ENCODE measurements around the gene PGBD5. TPM values are rescaled to one million over a fixed set of nuclear protein-coding genes. Genes with fewer than 3 reads are reported as not detected.
A peak's percentile ranks its signal among the peaks of the same experiment; 100 is the strongest.

PGBD5 gene
- total RNA-seq, 2 donors from 2014 or later: 2.6 to 4.3 TPM

DNA sequence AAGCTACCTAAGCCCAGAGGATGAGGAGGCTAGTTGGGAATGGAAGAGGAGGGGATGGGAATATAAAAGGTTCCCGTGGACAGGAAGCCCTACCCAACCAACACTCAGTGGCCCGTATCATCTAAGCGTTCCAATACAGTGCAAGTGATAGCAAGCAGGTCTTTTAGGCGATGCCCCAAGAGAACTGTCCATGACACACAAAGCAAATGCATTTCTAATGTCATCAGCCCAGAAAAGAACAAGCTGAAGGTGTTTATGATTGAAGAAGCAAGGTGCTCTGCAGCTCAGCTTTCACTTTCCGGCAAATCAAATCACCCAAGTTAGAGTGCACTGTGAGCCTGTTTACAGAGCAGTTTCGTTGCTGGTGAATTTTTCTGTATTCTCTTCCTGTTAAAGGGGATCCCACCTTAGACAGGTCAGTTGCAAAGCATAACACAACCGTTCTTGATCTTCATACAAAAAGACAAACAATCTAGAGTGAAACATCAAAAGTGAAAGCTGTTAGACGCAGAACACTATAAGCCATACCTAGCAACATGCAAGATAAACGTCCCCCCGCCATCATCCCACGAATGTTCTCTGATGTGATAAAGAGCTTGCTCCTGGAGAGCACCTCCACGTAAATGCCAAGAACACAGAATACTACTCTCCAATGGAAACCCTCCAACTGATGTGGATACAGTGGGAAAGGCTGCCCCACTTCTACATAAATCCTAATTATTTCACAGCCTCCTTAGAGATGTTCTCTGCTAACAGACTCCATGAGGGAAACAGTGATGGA is 54.0 kb downstream of the PGBD5 start:
- H3K36me3 ChIP-seq (replicated peaks in 1 of 2; ENCODE audit: insufficient read depth in 1 of 2, low read depth in 2 of 2): no peaks in the 10 kb centered on the region
- DNase-seq (no peak), ATAC-seq (no peak)
- intact Hi-C loops (cut with DNase I): no loop called here
- no peak overlapping the region for H3K27ac ChIP-seq
- peaks cover 8% of the 10 kb centered on the region for H3K4me1 ChIP-seq
- H3K27me3 ChIP-seq: no peaks in the 10 kb centered on the region
- H3K4me3 ChIP-seq: no peak overlapping the region
- no peak for TF ChIP-seq POLR2A (IDR thresholded peaks at IDR 0.05)
- TF ChIP-seq, protein P1, sequence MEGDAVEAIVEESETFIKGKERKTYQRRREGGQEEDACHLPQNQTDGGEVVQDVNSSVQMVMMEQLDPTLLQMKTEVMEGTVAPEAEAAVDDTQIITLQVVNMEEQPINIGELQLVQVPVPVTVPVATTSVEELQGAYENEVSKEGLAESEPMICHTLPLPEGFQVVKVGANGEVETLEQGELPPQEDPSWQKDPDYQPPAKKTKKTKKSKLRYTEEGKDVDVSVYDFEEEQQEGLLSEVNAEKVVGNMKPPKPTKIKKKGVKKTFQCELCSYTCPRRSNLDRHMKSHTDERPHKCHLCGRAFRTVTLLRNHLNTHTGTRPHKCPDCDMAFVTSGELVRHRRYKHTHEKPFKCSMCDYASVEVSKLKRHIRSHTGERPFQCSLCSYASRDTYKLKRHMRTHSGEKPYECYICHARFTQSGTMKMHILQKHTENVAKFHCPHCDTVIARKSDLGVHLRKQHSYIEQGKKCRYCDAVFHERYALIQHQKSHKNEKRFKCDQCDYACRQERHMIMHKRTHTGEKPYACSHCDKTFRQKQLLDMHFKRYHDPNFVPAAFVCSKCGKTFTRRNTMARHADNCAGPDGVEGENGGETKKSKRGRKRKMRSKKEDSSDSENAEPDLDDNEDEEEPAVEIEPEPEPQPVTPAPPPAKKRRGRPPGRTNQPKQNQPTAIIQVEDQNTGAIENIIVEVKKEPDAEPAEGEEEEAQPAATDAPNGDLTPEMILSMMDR (IDR thresholded peaks at IDR 0.05): no peak
- 77 to 87% methylated on average over 12 of the region's 12 CpGs for WGBS, 2 donors
- no peaks in the 10 kb centered on the region for H3K9me3 ChIP-seq

DNA sequence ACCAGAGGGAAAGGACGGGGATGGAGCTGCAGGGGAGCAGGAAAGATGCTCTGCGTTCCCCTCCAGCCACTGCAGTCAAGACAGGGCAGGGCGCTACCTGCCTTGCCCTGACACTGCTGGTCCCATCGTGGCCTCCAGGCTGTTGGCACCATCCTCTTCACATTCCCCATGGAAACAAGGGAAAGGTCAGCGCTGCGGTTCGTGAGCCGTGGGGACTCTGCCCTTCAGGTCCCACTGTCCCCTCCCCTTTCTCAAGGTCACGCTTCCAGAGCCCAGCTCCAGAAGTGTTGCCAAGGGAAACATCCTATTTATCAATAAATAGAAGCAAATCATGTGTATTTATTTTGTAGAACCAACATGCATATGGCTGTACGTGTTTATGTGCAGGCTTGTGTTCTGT is 56.0 kb downstream of the PGBD5 start:
- H3K27me3 ChIP-seq: no peaks in the 10 kb centered on the region
- TF ChIP-seq POLR2A (IDR thresholded peaks at IDR 0.05): no peak
- TF ChIP-seq, protein P1 (IDR thresholded peaks at IDR 0.05): no peak
- intact Hi-C loops (cut with DNase I): no loop called here
- no peak overlapping the region for H3K27ac ChIP-seq
- no peaks in the 10 kb centered on the region for H3K9me3 ChIP-seq
- H3K36me3 ChIP-seq (replicated peaks in 1 of 2; ENCODE audit: insufficient read depth in 1 of 2, low read depth in 2 of 2): no peaks in the 10 kb centered on the region
- no peaks in the 10 kb centered on the region for H3K4me1 ChIP-seq
- no peak for ATAC-seq
- no peak overlapping the region for H3K4me3 ChIP-seq
- no peak for DNase-seq
- 82 to 88% methylated on average over 10 of the region's 10 CpGs for WGBS, 2 donors

DNA sequence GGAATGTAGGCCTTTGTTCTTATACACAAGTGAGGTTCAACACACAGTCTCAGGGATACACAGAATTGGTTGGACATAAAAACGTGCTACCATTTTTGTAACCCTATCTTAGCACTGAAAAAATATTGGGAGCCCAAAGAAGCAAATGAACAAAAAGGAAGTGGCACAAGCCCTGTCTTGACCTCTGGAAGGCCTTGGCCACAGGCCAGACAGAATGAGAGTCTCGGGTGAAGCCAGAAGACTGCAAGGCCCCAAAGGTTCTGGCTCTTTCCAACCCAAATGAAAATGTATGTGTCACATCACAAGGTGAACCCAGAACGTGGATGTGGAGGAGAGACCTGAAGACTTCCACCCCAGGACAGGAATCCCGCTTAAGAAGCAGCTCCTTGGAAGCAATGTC is 57.3 kb downstream of the PGBD5 start:
- WGBS, 2 donors: 60 to 77% methylated on average over 4 of the region's 4 CpGs
- H3K27ac ChIP-seq: no peak overlapping the region
- no peak for ATAC-seq
- no peaks in the 10 kb centered on the region for H3K4me1 ChIP-seq
- DNase-seq: peak in 1 of 4 donors; percentile 24
- TF ChIP-seq, protein P1 (IDR thresholded peaks at IDR 0.05): no peak
- TF ChIP-seq POLR2A (IDR thresholded peaks at IDR 0.05): no peak
- H3K9me3 ChIP-seq: no peaks in the 10 kb centered on the region
- H3K36me3 ChIP-seq (replicated peaks in 1 of 2; ENCODE audit: insufficient read depth in 1 of 2, low read depth in 2 of 2): no peaks in the 10 kb centered on the region
- no peaks in the 10 kb centered on the region for H3K27me3 ChIP-seq
- intact Hi-C loops (cut with DNase I): no loop called here
- H3K4me3 ChIP-seq: no peak overlapping the region

DNA sequence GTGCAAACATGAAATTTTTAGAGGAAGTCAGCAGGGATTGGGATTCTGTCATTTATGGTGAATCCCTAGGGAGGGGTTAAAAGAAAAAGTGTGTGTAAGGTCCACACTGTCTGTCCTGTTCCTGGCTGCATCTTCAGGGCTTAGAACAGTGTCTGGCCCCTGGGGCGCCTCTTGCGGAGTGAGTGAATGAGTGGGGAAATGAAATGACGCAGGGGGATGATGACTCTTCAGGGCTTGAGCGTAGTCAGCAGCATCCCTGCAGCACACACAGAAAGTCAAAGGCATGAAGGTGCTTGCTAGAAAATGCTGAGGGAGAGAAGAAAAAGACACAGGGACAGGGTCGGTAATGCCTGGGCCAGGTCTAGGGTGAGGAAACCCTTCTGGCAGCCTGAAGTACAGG is 57.8 kb downstream of the PGBD5 start:
- TF ChIP-seq, protein P1 (IDR thresholded peaks at IDR 0.05): no peak
- no peak for TF ChIP-seq POLR2A (IDR thresholded peaks at IDR 0.05)
- H3K27ac ChIP-seq: no peak overlapping the region
- H3K27me3 ChIP-seq: no peaks in the 10 kb centered on the region
- 78 to 83% methylated on average over 5 of the region's 5 CpGs for whole genome bisulfite sequencing, 2 donors
- no peak for ATAC-seq
- no peaks in the 10 kb centered on the region for H3K9me3 ChIP-seq
- H3K4me3 ChIP-seq: no peak overlapping the region
- no peaks in the 10 kb centered on the region for H3K36me3 ChIP-seq (replicated peaks in 1 of 2; ENCODE audit: insufficient read depth in 1 of 2, low read depth in 2 of 2)
- H3K4me1 ChIP-seq: no peaks in the 10 kb centered on the region
- intact Hi-C loops (cut with DNase I): no loop called here
- no peak for DNase-seq

DNA sequence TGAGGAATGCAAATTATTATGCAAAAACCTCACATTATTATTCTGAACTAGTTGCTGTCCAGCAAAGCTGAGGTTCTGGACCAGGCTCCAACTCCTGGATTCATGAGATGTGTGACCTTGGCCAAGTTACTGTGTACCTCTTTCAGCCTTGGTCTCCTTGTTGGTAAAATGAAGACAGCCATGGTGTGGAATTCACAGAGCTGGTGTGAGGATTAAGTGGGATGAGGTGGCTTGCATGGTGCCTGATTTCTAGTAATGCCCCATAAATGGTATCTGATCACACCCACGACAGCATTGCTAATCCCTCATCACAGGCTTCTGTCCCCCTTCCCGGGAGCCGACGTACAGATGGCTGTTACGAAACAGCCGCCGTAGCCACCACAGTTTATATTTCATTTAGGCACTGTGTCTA is 59.6 kb downstream of the PGBD5 start:
- no peak for DNase-seq
- intact Hi-C loops (cut with DNase I): no loop called here
- no peaks in the 10 kb centered on the region for H3K9me3 ChIP-seq
- no peak overlapping the region for H3K4me3 ChIP-seq
- no peaks in the 10 kb centered on the region for H3K27me3 ChIP-seq
- WGBS, 2 donors: 73 to 76% methylated on average over 7 of the region's 7 CpGs
- no peak for TF ChIP-seq POLR2A (IDR thresholded peaks at IDR 0.05)
- TF ChIP-seq, protein P1 (IDR thresholded peaks at IDR 0.05): no peak
- no peaks in the 10 kb centered on the region for H3K4me1 ChIP-seq
- no peak overlapping the region for H3K27ac ChIP-seq
- H3K36me3 ChIP-seq (replicated peaks in 1 of 2; ENCODE audit: insufficient read depth in 1 of 2, low read depth in 2 of 2): no peaks in the 10 kb centered on the region
- ATAC-seq: no peak
